Pancreas (tissue), 10 donors: ENCODE results near the gene KCNF1. TPM values are rescaled to one million over a fixed set of nuclear protein-coding genes. Genes with fewer than 3 reads are reported as not detected.

Source experiments
- ATAC-seq, 4 donors: fragments of 200-7000 bp; cut with Tn5 transposase; one replicate each; pipeline versions ENCODE4 v1.8.0 to v1.9.1; 2020; ENCODE audit warnings: mild to moderate bottlenecking in 4 of 4, moderate library complexity in 4 of 4
- DNase-seq, 6 donors: peaks; one replicate each; pipeline ENCODE4 v3.0.0-alpha.2; 2020
- FAIRE-seq: peaks from 2 replicates; lab custom pipeline; 2012; peaks lifted over from hg19 to GRCh38; lab: Jason Lieb, UNC
- H3K27ac ChIP-seq, 4 donors: fragments of 200-600 bp; sonication (generic); 1 replicate in 3 of 4; 2 replicates in 1 of 4; pipeline versions ENCODE4 v1.5.0 to v1.8.0; 2020
- H3K27me3 ChIP-seq, 4 donors: fragments of 200-600 bp; one replicate each; pipeline ENCODE4 v1.8.0; 2021
- H3K36me3 ChIP-seq, 3 donors: fragments of 200-600 bp; sonication (generic) in 1 of 3; one replicate each; pipeline versions ENCODE4 v1.5.0 to v1.8.0; 2020 to 2021
- H3K4me1 ChIP-seq, 3 donors: fragments of 200-600 bp; one replicate each; pipeline ENCODE4 v1.8.0; 2021
- H3K4me3 ChIP-seq, 4 donors: fragments of 200-600 bp; sonication (generic) in 2 of 4; one replicate each; pipeline versions ENCODE4 v1.5.0 to v1.8.0; 2020 to 2021
- H3K9me3 ChIP-seq, 4 donors: fragments of 200-600 bp; one replicate each; pipeline ENCODE4 v1.8.0; 2021
- WGBS, 2 donors: extraction: QIAGEN DNeasy Blood & Tissue Kit; methylation state at CpG; one replicate each; pipeline ENCODE4 v1.1.7; 2013; 5-methylcytosine and 5-hydroxymethylcytosine counted together
- intact Hi-C, 3 donors: fragments of 100-400 bp; cut with DNase I; formaldehyde crosslinking; loops; one replicate each; pipeline versions ENCODE4 v1.11.1 to v1.14.2; 2022
- polyA plus RNA-seq, 2 donors: library from polyadenylated mRNA; stranded (reverse); fragments of 200-250 nt; gene quantifications; one replicate each; pipeline ENCODE4 v1.2.3, GENCODE V29; 2013
- total RNA-seq, 6 donors: library from RNA; stranded (reverse); fragmentation: NEBNext Ultra II Directional in 4 of 6; extraction: Animal tissue kit (Norgen Biotek cat#: 25700) in 4 of 6; gene quantifications; one replicate each; pipeline versions ENCODE4 v1.2.1 to v1.2.4, GENCODE V29; 2021 to 2023
- TF ChIP-seq, protein P1 (sequence below), 4 donors: fragments of 200-600 bp; sonication (generic) in 3 of 4; IDR thresholded peaks; one replicate each; pipeline versions ENCODE4 v1.5.0 to v1.8.0; 2021; ENCODE audit warnings: antibody characterized with exemption in 4 of 4
- donor health status: healthy with polysubstance abuse.
- donor health status: DM: no; HTN: no; CAD: no; lungs with moderate emphysema.
- donor health status: DM: no; HTN: no; CAD: no.
- donor health status: control.
- donor health status: control.
- donor health status: Bipolar disorder and iron deficiency.
- donor health status: DM: yes; HTN: yes; CAD: no.
- donor health status: DM: no; HTN: no; CAD: no.
- donor health status: DM: no; HTN: no; CAD: no.
- donor health status: DM: yes; HTN: yes; CAD: no.

The KCNF1 gene
- total and polyA plus RNA-seq, 8 donors = 0.08 to 15.8 (median 0.52) TPM

DNA sequence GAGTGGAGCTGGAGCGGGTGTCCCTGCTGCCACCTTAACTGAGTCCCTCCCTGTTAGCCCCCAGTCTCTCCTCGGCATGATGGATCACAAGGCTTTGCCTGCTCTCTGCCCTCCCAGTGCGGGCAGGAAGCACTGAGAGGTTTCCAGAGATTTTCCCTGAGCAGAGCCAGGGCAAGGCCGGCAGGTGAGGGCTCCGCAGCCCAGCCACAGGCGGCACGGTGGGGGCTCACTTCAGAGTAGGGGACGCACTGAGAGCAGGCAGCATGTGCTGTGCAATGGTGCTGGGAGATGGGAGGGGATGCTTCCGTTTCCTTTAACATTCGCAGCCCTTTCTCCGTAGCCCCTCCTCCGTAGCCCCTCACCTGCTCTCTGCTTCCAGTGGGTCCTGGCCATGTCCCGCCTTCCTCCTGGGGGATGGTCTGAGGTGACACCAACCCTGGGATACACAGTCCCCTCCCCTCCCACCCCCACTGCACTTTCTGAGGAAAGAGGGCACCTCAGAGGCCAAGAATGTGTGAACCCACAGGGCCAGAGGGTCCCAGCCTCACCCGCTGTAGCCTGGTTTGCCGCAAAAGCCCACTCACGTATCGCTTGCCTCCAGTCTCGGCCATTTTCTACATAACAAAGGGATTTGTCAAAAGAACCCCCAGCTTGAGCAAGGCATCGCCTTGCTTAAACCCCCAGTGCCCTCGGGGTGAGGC, 10.7 kb downstream of the KCNF1 start:
- WGBS, 2 donors = 81 to 83% methylated on average over 20 of the region's 20 CpGs
- ATAC-seq (no peak), FAIRE-seq (no peak), DNase-seq (peak in 1 of 6 donors; percentile 41)
- TF ChIP-seq, protein P1, sequence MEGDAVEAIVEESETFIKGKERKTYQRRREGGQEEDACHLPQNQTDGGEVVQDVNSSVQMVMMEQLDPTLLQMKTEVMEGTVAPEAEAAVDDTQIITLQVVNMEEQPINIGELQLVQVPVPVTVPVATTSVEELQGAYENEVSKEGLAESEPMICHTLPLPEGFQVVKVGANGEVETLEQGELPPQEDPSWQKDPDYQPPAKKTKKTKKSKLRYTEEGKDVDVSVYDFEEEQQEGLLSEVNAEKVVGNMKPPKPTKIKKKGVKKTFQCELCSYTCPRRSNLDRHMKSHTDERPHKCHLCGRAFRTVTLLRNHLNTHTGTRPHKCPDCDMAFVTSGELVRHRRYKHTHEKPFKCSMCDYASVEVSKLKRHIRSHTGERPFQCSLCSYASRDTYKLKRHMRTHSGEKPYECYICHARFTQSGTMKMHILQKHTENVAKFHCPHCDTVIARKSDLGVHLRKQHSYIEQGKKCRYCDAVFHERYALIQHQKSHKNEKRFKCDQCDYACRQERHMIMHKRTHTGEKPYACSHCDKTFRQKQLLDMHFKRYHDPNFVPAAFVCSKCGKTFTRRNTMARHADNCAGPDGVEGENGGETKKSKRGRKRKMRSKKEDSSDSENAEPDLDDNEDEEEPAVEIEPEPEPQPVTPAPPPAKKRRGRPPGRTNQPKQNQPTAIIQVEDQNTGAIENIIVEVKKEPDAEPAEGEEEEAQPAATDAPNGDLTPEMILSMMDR (IDR thresholded peaks at IDR 0.05) = no peak
- Histone ChIP-seq H3K36me3 (no peaks in the 10 kb centered on the region), H3K27me3 (no peaks in the 10 kb centered on the region), H3K27ac (no peak overlapping the region), H3K4me1 (no peaks in the 10 kb centered on the region), H3K9me3 (no peaks in the 10 kb centered on the region), H3K4me3 (no peak overlapping the region)
- intact Hi-C loops = no loop called here

DNA sequence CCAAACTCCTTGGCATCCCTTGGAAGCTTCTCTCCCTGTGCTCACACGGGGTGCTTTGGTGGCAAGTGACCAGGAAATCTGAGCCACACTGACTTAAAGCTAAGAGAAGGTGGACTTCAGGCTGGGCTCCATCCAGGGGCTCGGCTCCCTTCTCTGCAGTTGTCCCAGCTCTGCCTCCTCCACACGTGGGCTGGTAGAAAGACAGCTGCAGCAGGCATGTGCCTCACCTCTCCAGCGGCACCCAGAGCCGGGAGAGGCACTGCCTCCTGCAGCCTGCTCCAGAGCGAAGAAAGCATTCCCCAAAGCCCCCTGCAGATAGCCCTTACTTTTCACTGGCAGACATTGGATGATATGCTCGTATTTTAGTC, 11.3 kb downstream of the KCNF1 start:
- intact Hi-C loops = no loop called here
- no peaks in the 10 kb centered on the region for H3K4me1 ChIP-seq
- no peaks in the 10 kb centered on the region for H3K27me3 ChIP-seq
- WGBS, 2 donors = 85 to 88% methylated on average over 7 of the region's 7 CpGs
- H3K27ac ChIP-seq = no peak overlapping the region
- no peaks in the 10 kb centered on the region for H3K36me3 ChIP-seq
- no peak for DNase-seq
- TF ChIP-seq, protein P1 (IDR thresholded peaks at IDR 0.05) = no peak
- H3K4me3 ChIP-seq = no peak overlapping the region
- H3K9me3 ChIP-seq = no peaks in the 10 kb centered on the region
- no peak for ATAC-seq
- FAIRE-seq = no peak

DNA sequence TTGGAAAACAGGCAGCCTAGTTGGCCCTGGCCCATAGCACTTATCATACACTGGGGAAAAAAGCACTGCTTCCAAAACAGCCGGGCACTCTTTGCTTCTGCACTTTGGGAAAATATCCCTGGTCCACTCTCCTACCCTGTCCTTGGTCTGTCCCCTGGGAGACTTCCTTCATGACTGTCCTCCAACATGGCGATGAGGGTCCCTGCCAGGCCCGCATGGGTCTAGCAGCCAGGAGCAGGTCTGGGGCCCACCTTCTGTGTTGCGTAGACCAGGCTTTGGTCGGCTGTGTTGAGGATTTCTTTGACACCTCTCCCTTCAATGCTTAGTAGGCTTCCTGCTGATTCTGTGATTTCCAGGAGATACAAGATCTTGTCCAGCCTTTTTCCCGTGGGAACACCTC, 12.2 kb downstream of the KCNF1 start:
- H3K9me3 ChIP-seq = no peaks in the 10 kb centered on the region
- DNase-seq = peak in 1 of 6 donors; percentile 38
- H3K36me3 ChIP-seq = no peaks in the 10 kb centered on the region
- H3K4me3 ChIP-seq = no peak overlapping the region
- no peaks in the 10 kb centered on the region for H3K4me1 ChIP-seq
- H3K27me3 ChIP-seq = no peaks in the 10 kb centered on the region
- intact Hi-C loops = no loop called here
- no peak for ATAC-seq
- 85 to 95% methylated on average over 6 of the region's 6 CpGs for WGBS, 2 donors
- TF ChIP-seq, protein P1 (IDR thresholded peaks at IDR 0.05) = no peak
- no peak for FAIRE-seq
- no peak overlapping the region for H3K27ac ChIP-seq

DNA sequence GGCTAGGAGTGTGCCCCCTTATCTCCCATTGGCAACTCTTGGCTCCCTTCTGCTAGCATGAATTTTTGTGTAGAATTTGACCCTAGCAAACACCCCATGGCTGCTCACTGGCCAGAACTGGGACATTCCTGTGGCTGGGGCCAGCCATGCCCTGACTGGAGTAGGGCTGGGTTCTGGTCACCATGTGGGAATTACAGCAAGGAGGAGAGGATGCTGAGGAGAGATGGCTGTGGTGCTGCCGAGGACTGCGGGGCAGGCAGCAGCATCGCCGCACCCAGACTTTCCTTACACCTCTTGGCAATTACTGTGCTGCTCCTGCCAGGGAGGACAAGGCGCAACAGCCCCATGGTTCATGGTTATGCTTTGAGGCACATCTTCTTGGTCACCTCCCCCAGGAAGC, 12.7 kb downstream of the KCNF1 start:
- WGBS, 2 donors = 92 to 95% methylated on average over 5 of the region's 5 CpGs
- DNase-seq (peak in 1 of 6 donors; percentile 31), FAIRE-seq (no peak), ATAC-seq (no peak)
- Histone ChIP-seq H3K27ac (no peak overlapping the region), H3K4me1 (no peaks in the 10 kb centered on the region), H3K4me3 (no peak overlapping the region), H3K9me3 (no peaks in the 10 kb centered on the region), H3K36me3 (no peaks in the 10 kb centered on the region), H3K27me3 (no peaks in the 10 kb centered on the region)
- intact Hi-C loops = no loop called here
- TF ChIP-seq, protein P1 (IDR thresholded peaks at IDR 0.05) = no peak

DNA sequence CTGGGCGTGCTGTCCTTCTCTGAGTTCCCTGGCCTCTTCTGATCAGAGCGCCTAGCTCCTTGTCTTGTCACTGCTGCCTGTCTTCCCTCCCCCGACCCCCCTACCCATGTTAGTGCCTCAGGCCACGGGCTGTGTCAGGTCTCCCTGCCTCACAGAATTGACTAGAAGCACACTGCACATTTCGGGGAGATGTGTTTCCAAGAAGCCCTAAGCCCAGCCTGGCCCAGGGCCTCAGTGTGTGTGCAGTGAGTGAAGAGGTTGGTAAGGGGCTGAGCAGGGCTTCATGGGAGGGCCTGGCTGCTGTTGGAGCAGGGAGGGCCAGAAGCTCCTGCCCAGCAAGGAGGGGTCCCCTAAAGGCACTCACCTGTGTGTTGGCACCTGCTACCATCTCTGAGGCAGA, 13.1 kb downstream of the KCNF1 start:
- ATAC-seq = no peak
- Histone ChIP-seq H3K4me3 (no peak overlapping the region), H3K27ac (no peak overlapping the region), H3K27me3 (no peaks in the 10 kb centered on the region), H3K9me3 (no peaks in the 10 kb centered on the region), H3K4me1 (no peaks in the 10 kb centered on the region), H3K36me3 (no peaks in the 10 kb centered on the region)
- TF ChIP-seq, protein P1 (IDR thresholded peaks at IDR 0.05) = no peak
- WGBS, 2 donors = 68 to 74% methylated on average over 5 of the region's 5 CpGs
- intact Hi-C loops = no loop called here
- FAIRE-seq = no peak
- peak in 1 of 6 donors; percentile 49 for DNase-seq
